GM19372 (cell line): ENCODE results near the gene PFDN6.
A peak's percentile ranks its signal among the peaks of the same experiment; 100 is the strongest.
"Not testable (repeated sequence)": the region's sequence is repeated elsewhere in the genome, so short reads cannot be mapped to it uniquely, and the experiment has no call there.

Source experiments
- ATAC-seq: cut with Tn5 transposase; IDR thresholded peaks from one replicate; pipeline ENCODE4 v1.9.1; 2021; ENCODE audit warnings: mild to moderate bottlenecking, low read depth, moderate library complexity; ENCODE audit not compliant: unreplicated experiment

PFDN6 gene

DNA sequence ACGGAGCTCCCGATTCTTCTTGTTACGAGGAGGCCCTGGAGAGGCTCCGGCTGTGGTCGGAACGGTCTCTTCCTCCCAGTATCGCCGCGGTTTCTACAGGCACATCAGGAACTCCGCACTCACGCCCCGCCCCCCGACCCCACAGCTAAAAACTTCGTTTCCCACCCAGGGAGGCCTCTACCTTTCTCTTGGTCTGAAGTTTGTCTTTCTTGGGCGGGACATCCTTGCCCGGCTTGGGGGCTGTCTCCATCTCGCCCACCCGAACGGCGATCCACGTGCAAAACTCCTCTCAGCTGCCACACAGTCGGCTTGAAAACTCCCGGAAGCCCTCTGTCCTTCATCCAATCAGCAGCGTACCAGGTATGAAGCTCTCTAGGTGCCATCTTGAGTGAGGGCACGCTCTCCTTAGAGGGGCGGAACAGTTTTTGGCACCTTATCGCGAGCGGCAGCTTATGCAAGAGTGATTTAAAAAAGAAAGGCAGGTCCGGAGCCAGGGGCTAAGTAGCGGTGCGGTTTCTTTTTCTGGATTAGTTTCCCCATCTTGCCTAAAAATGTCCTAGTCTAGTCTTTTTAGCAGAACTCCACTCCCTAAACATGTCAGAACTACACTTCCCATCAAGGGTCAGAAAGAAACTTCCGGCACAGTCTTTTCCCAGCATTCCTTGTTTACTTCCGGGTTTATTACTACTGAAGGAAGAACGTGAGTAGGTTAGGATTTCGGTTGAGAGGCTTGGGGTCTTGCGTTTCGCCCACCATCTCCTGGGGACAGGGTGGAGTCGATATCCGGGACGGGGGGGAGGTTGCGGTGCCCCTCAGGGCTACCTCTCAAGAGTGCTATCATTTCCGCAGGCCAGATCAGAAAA lies at the start of gene PFDN6, which contains the start of gene WDR46:
TSS of gene PFDN6 (plus strand) at position 681 of the 863 bp plus-strand sequence. CDS start 256 bp downstream, outside the sequence.
TSS of gene WDR46 (minus strand) at position 319 of the 863 bp plus-strand sequence. CDS start at position 250, 69 bp downstream.
- ATAC-seq, result peak; percentile 94

DNA sequence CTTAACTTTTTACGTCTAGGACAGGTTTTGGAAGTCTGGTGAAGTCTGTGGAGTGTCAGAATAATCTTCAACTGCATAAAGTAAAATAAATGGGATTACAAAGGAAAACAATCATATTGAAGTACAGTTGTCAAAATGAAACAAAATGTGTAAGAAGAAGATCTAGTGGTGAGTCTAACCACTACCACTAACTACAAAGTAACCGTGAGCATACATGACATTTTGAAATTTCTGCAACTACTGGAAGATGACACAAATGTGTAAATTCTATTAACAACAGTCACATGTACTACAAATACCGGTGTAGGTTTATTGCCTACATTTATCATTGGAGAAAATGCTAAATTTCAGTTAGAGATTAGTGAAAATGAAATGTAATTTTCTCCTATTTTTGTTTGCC lies 47.4 kb upstream of the PFDN6 start:
- ATAC-seq, result no peak

DNA sequence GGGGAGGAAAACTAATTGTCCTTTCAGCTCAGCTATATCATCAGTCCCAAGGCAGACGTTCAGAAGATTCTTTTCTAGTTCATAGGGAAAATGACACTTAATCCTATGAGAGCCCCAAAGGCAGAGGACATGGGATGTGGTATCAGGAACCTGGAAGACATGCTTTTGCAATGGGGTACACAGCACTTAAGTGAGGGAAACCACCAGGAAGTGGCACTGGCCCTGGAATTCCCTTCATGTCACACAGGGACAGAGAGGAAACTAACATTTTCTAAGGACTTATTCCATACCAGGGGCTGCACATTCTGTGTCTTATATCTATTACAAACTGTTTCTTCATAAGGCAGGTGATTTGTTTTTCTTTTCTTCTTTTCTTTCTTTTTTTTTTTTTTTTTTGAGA lies 45.9 kb upstream of the PFDN6 start:
- no peak for ATAC-seq

DNA sequence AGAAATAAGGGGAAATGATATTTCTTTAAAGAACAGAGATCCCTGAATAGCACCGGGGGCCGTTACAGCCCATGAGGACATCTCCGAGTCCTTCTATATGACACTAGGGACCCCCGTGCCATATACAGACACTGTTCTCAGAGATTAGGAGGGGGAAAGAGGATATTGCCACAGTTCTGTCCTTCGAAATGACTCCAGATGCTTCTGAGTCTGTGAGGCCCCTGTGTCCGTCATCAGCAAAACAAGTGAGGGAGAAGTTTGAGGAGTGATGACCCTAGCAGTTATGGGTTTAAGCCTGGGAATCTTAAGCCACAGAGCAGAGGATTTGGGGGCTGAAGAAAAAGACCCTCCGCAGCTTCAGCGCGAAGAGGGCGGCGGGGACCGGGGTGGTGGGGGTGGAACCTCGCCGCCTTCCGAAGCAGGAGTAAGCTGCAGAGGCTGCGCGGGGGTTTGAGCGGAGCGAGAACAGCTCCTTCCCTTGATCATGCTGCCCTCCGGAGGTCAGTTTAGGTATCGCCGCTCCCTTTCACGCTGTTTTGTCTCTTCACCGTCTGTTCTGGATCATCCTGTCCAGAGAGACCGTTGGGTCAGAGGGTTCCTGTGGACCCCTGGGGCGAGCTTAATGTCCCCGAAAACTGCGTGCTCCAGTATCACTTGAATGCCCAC lies 41.3 kb upstream of the PFDN6 start:
- peak; percentile 34 for ATAC-seq

DNA sequence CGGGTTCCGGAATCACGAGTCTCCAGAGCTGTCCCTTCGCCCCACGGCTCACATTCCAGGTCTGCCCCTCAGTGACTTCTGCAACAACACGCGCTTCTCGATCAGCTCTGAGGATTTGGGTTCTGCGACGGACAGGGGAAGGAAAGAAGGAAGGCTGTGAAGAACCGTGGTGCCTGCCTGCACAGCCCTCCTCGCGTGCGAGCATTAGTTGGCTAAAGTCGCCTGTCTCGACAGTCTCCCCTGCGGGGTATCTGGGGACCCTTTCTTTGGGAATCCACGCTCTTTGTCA lies 40.8 kb upstream of the PFDN6 start:
- no peak for ATAC-seq

DNA sequence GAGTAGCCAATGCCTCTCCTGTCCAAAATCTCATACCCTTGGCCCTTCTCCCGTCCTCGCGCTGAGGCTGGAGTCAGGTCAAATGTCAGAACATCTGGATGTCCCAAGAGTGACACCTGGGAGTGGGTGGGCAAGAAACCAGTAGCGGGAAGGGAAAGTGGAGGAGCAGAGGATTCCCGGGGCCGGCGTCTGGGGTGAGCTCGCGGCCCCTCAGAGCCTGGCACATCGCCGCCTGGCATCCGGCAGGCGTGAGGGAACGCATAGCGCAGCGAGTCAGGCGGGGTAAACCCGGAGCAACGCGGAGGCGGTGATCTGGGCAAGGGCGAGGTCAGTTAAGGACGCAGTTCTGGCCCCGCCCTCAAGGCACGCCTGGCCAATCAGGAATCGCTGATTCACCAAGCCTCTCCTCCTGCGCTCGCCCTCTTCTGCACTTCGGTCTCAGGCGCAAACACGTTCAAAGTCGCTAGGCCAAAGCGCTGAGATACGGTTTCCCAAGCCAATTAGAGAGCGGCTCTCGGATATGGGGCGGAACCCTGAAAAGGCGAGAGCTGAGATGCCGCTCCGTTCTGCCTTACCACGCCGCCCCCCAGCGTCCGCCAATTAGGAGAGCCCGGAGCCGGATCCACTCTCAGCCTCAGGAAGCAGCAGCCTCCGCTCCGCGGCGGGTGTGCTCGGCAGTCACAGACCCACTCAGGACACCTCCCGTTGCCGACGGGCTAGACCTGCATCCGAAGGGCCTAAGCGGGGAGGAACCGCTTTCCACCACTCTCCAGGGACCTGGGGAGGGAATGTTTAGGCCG lies 40.3 kb upstream of the PFDN6 start:
- ATAC-seq, result peak; percentile 86

DNA sequence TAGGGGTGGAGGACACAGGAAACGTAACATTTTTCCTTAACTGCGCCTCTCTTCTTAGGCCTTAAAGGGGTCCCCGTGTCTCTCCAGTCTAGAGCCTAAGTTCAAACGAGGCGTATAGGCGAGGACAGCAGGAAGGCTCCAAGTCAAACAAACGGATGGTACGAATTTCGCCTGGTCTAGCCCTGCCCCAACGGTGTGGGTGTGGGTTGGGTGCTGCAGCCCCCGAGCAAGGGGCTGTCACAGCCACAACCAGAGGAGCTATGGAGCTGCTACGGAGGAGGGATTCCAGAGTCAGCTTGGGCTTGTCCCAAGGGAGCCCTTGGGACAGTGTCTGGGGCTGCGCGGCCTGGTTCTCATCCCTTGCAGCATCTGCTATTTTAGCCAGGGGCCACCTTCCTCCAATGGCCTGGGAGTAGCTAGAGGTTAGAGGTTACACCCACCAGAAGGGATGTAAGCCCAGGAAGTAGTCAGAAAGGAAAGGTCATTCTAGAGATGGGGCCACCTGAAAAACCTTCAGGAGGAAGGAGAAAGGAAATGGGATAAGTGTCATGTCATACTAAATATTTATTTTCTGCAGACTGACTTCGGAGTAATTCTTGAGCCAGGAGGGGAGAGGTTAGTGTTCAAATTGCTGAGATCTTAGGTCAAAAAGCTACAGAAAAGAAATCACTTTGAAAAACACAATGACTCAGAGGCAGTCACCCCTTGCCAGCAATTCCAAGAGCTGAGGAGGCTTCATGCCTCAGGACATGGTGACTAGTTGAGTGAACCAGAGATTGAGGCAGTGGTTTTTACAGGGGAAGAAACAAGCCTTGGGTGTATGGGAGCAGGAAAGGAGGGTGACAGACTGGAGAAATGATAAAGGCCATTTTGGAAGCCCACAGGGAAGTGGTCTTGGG lies 39.4 kb upstream of the PFDN6 start:
- ATAC-seq, result no peak

DNA sequence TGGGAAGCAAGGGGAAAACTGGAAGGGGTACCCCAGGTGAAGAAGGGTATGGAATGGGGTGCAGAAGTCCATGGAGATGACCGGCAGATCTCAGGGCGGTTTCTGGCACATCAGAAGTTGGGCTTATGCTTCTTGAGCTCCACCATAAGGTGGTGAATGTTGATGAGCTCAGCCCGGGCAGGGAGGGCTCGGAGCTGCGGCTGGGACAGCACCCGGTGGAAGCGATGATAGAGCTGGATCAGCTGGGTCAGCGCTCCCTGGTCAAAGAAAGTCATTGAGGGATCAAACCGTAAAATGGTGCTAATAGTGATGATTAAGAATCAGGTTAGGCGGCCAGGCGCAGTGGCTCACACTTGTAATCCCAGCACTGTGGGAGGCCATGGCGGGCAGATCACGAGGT lies 38.7 kb upstream of the PFDN6 start:
- no peak for ATAC-seq

DNA sequence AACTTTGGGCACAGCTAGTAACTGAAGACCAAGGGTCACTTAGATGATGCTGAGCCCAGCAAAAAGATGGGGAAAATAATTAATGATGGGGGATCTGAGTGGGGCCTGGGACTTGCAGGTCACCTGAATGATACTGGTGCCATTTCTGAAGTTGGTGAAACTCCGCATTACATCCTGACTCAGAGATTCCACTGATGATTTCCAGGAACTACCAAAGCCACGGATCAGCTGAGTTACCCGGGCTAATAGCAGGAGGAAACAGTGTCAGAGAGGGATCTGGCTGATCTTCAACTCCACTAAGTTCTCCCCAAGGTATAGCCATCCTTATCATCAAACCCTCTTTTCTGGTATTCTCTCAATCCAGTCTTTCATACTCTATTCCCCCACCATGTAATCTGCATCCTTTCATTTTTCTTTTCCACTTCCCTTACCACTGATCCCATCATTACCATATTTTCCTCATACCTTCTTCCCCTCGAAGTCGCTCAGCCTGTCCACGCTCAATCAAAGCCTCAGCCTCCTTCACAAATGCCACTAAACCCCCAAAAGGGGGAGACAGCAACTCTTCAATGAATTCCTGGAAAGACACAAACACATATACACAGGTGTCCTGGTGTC lies 37.9 kb upstream of the PFDN6 start:
- ATAC-seq, result no peak

DNA sequence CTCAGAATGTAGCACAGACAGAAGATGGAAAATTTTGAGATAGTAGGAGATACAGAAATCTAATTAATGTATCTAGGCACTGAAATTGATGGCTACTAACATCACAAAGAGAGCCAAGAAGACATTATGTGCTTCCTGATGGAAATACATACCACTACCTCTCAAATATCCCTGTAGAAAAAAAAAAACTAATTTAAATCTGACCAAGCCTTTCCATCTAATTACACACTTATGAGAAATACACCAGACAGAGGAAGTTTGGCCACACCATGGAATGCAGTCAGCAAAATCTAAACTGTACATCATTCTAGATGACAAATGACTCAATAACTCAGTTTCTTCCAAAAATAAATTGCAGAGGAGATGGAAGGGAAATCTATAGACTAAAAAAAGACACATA lies 36.6 kb upstream of the PFDN6 start:
- ATAC-seq, result no peak

DNA sequence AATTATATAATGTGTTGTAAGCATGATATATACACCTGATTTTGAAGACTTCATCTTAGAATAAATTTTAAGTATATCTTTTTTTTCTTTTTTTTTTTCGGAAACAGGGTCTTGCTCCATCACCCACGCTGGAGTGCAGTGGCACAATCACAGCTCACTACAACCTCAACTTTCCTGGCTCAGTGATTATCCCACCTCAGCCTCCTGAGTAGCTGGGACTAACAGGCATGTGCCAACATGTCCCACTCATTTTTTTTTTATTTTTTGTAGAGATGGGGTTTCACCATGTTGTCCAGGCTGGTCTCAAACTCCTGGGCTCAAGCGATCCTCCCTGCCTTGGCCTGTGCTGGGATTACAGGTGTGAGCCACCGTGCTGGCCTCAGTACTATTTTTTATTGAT lies 34.8 kb upstream of the PFDN6 start:
- no peak for ATAC-seq

DNA sequence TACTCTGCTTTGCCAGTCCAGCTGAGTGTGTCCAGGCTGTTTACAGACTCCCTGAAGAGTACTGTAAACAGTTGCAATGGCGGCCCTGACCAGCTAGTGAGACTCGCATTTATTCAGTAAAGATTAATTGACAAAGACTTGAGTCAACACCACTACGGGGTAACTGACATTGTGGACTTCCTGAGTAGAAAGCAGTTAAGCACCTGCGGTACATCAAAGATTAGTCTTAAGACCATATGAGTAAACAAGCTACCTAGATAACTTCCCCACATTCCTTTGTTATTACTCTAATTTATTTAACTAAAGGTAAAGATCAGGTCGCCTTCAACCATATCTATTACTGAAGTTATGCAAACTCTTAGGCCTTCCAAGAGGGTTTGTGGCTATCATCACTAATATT lies 30.4 kb upstream of the PFDN6 start:
- ATAC-seq, result no peak

DNA sequence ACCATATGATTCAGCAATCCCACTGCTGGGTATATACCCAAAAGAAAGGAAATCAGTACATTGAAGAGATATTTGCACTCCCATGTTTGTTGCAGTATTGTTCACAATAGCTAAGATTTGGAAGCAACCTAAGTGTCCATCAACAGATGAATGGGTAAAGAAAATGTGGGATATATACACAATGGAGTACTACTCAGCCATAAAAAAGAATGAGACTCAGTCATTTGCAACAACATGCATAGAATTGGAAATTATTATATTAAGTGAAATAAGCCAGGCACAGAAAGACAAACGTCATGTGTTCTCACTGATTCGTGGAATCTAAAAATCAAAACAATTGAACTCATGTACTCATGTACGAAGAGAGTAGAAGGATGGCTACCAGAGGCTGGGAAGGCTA lies 26.9 kb upstream of the PFDN6 start:
- not testable (repeated sequence) for ATAC-seq

DNA sequence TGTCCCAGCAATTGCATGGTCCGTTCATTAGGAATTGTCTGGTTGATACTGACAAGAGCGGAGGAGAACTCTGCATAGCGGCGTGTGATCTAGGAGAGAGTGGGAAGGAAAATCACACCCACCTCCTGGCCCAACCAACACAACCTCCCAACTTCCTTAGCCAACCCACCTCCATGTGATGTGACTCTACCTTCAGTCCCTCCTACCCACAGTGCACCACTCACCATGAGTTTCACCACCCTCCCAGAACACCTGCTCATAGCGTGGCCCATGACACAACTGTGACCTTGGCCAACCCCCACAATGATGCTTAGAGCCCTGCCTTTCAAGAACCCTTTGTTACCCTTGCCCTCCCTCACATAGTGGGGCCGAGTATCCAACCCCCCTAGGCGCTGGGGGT lies 25.4 kb upstream of the PFDN6 start:
- ATAC-seq, result no peak

DNA sequence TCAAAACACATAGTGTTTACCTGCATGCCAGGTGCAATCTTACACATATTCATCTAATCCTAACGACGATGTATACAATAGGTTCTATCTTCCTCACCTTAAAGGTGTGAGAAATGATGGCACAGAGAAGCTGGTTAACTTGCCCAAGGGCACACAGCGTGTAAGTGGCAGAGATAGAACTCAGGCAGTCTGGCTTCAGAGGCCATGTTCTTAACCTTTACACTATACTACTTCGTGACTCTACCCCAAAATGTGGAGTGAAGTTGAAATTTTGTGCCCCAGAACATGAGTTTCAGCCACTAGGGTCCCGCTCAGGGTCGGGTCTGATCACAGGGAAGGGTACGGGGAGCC lies 18.3 kb upstream of the PFDN6 start:
- ATAC-seq, result no peak

DNA sequence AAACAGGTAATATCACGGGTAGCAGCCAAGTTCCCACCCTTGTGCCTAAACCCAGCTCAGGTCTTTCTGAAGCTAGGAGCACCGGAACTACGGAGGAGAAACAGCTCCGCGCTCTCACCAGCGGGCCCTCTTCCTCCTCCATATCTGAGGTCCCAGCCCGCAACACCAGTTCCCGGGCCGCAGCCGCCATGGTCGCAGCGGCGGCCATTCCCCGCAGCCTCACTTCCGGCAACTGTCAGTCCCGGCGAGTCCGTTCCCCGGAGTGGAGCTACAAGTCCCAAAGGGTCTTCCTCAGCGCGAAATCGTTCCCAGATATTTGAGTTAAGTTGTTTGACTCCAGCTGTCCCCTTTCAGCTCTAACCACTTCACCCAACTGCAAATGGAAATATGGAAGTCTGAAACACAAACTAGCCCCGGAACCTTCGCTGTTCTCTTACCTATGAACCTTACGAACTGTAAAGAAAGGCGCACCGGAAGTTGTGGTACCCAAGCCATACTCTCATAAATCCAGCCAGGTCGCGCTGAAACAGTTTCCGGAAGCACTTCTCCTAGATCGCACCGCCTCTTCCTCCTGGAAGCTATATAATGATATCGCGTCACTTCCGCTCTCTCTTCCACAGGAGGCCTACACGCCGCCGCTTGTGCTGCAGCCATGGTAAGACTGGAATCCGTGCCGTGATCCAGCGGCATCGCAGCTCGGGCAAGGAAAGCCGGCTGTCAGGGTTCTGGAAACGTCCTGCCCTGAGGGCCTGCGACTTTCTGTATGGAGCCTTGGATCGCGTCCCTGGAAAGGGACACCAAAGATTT lies 17.7 kb upstream of the PFDN6 start, which contains the start of the genes RPS18 and VPS52:
TSS of gene RPS18 (plus strand) at position 608 of the 807 bp plus-strand sequence. CDS start at position 653, 45 bp downstream.
TSS of gene VPS52 (minus strand) at position 409 of the 807 bp plus-strand sequence. CDS start at position 208, 201 bp downstream.
- ATAC-seq, result peak; percentile 83

DNA sequence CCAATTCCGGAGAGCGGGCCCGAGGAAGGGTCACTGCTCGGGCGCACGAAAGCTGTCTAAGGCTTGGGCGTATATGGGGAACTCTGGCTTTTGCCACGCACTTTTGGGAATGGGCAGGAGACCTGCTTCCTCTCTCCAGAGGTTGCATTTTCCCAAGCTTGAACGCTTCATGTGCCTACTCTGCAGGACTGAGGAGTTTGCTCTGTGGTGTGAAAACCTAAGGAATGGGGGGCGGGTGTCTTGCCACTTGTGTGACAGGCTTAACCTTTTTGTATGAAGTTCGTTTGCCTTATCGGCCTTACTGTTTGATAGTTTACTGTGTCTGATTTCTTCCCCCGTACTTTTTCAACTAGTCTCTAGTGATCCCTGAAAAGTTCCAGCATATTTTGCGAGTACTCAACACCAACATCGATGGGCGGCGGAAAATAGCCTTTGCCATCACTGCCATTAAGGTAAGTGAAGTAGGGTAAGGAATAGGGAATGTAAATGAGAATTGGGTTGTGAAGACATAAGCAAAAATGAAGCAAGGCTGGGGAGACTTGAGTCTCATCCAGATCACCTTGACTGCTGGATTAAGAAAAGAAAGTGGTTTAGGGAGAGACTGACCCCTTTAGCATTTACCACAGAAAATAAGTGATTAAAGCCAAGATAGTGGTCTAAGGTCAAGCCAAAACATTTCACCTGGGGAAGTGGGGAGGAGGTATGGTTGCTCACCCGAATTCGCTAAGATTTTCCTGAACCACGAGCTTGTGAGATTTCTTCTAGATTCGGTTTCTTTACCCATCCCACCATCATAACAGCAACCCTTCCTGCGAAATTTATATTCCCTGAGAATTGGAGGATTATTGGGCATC lies 16.9 kb upstream of the PFDN6 start:
- no peak for ATAC-seq
